GM12891 (cell line): ENCODE measurements around the gene GBF1.

ENCODE experiments used
- POLR2AphosphoS5 ChIP-seq: IDR thresholded peaks from 2 replicates; pipeline ENCODE4 v1.6.1; 2011; ENCODE audit warnings: low read depth, low read length, control low read depth
- TAF1 ChIP-seq: IDR thresholded peaks from 2 replicates; pipeline ENCODE4 v1.6.1; 2011; ENCODE audit warnings: low read depth, low read length, control low read depth

- TF ChIP-seq TAF1 = no peak
- no peak for TF ChIP-seq POLR2AphosphoS5
These were observed 4.3 kb upstream of the GBF1 start for GRCh38 chr10:102241032-102241443.
